ENCODE measurements around the gene ARHGAP1. TPM values are rescaled to one million over a fixed set of nuclear protein-coding genes. Genes with fewer than 3 reads are reported as not detected.
"Not testable (repeated sequence)": the region's sequence is repeated elsewhere in the genome, so short reads cannot be mapped to it uniquely, and the experiment has no call there.

ARHGAP1 gene
- total RNA-seq, 3 donors from 2014 or later = 76.4 to 95.2 (median 90.6) TPM

GRCh38 chr11:46673713-46674462 is 26.5 kb downstream of the ARHGAP1 start:
- intact Hi-C loops (cut with DNase I, micrococcal nuclease) = no loop called here
- peaks cover 24% of the 10 kb centered on the region for H3K4me1 ChIP-seq (ENCODE audit: low read depth)
- ATAC-seq (peak; percentile 1), DNase-seq (no peak)
- no peaks in the 10 kb centered on the region for H3K9me3 ChIP-seq
- H3K36me3 ChIP-seq (ENCODE audit: low read depth) = peaks cover 8% of the 10 kb centered on the region
- H3K4me3 ChIP-seq = no peak overlapping the region
- TF ChIP-seq CTCF (IDR thresholded peaks at IDR 0.05) = no peak

GRCh38 chr11:46672381-46672839 is 28.0 kb downstream of the ARHGAP1 start:
- no peak for TF ChIP-seq CTCF (IDR thresholded peaks at IDR 0.05)
- ATAC-seq (no peak), DNase-seq (no peak)
- H3K36me3 ChIP-seq (ENCODE audit: low read depth) = peaks cover 5% of the 10 kb centered on the region
- H3K4me3 ChIP-seq = no peak overlapping the region
- H3K9me3 ChIP-seq = no peaks in the 10 kb centered on the region
- intact Hi-C loops (cut with DNase I, micrococcal nuclease) = no loop called here
- H3K4me1 ChIP-seq (ENCODE audit: low read depth) = peaks cover 24% of the 10 kb centered on the region

- H3K4me3 ChIP-seq = no peak overlapping the region
- H3K9me3 ChIP-seq = no peaks in the 10 kb centered on the region
- H3K4me1 ChIP-seq (ENCODE audit: low read depth) = peaks cover 24% of the 10 kb centered on the region
- intact Hi-C loops (cut with DNase I, micrococcal nuclease) = no loop called here
- ATAC-seq (no peak), DNase-seq (no peak)
- no peak for TF ChIP-seq CTCF (IDR thresholded peaks at IDR 0.05)
- peaks cover 5% of the 10 kb centered on the region for H3K36me3 ChIP-seq (ENCODE audit: low read depth)
Observed at GRCh38 chr11:46671958-46672315, 28.5 kb downstream of the ARHGAP1 start.

- DNase-seq = not testable (repeated sequence)
Observed at GRCh38 chr11:46670521-46670920, 29.9 kb downstream of the ARHGAP1 start.

GRCh38 chr11:46669711-46670139 is 30.7 kb downstream of the ARHGAP1 start:
- Histone ChIP-seq H3K9me3 (no peaks in the 10 kb centered on the region), H3K4me1 (ENCODE audit: low read depth) (peaks cover 9% of the 10 kb centered on the region), H3K4me3 (no peak overlapping the region), H3K36me3 (ENCODE audit: low read depth) (peaks cover 11% of the 10 kb centered on the region)
- intact Hi-C loops (cut with DNase I, micrococcal nuclease) = no loop called here
- DNase-seq = no peak
- peak; percentile 15 for ATAC-seq
- TF ChIP-seq CTCF (IDR thresholded peaks at IDR 0.05) = no peak

More at GRCh38 chr11:46670521-46670920, 29.9 kb downstream of the ARHGAP1 start:
- intact Hi-C loops (cut with DNase I, micrococcal nuclease); H3K36me3 ChIP-seq (ENCODE audit: low read depth); H3K9me3 ChIP-seq; H3K4me3 ChIP-seq; ATAC-seq: not testable (repeated sequence)
- H3K4me1 ChIP-seq (ENCODE audit: low read depth) = peaks cover 17% of the 10 kb centered on the region

- Histone ChIP-seq H3K36me3 (ENCODE audit: low read depth) (peaks cover 11% of the 10 kb centered on the region), H3K9me3 (no peaks in the 10 kb centered on the region), H3K4me3 (no peak overlapping the region), H3K4me1 (ENCODE audit: low read depth) (no peaks in the 10 kb centered on the region)
- no peak for DNase-seq
- intact Hi-C loops (cut with DNase I, micrococcal nuclease) = no loop called here
- TF ChIP-seq CTCF (IDR thresholded peaks at IDR 0.05) = no peak
- ATAC-seq = no peak
Observed at GRCh38 chr11:46668480-46669085, 31.8 kb downstream of the ARHGAP1 start.
